CD4-positive, alpha-beta memory T cell (primary cell): ENCODE data around the gene KIDINS220. TPM values are rescaled to one million over a fixed set of nuclear protein-coding genes. Genes with fewer than 3 reads are reported as not detected.

ENCODE experiments used
- CTCF ChIA-PET: fragments of 350-600 bp; sonication (Branson Sonifier 250); formaldehyde crosslinking; loops from one replicate; lab custom pipeline; 2021; ENCODE audit warnings: inconsistent platforms; ENCODE audit not compliant: partially characterized antibody; lab: Charles Lee
- POLR2A ChIA-PET: fragments of 350-600 bp; sonication (Branson Sonifier 250); formaldehyde crosslinking; loops from one replicate; lab custom pipeline; 2021; ENCODE audit not compliant: partially characterized antibody; lab: Charles Lee
- DNase-seq, 5 donors: peaks; one replicate each; pipeline versions ENCODE4 v3.0.0 to v3.0.0-alpha.2; 2020 to 2022; ENCODE audit warnings: mixed read lengths in 1 of 5
- H3K27ac ChIP-seq: one replicate; pipeline ENCODE4 v1.7.0; 2013; ENCODE audit warnings: low read depth, low read length
- H3K27me3 ChIP-seq: 2 replicates; pipeline ENCODE4 v1.7.0; 2013; ENCODE audit warnings: mild to moderate bottlenecking, low read length, moderate library complexity; ENCODE audit not compliant: insufficient read depth
- H3K36me3 ChIP-seq: 2 replicates; pipeline ENCODE4 v1.7.0; 2013; ENCODE audit warnings: mild to moderate bottlenecking, low read length, moderate library complexity; ENCODE audit not compliant: insufficient read depth
- H3K4me1 ChIP-seq: 2 replicates; pipeline ENCODE4 v1.7.0; 2013; ENCODE audit warnings: mild to moderate bottlenecking, low read length, moderate library complexity; ENCODE audit not compliant: insufficient read depth
- H3K4me3 ChIP-seq, 2 donors: one replicate each; pipeline ENCODE4 v1.7.0; 2013; ENCODE audit warnings: low read length in 2 of 2, mild to moderate bottlenecking in 1 of 2
- H3K9me3 ChIP-seq, 2 donors: one replicate each; pipeline ENCODE4 v1.7.0; 2013; ENCODE audit warnings: low read length in 2 of 2, control low read depth in 1 of 2; ENCODE audit not compliant: control insufficient read depth in 1 of 2
- H3K27ac Mint-ChIP-seq, 7 donors: one replicate each; pipeline ENCODE4 v1.8.0; 2020 to 2021; ENCODE audit warnings: mixed read lengths in 7 of 7, mild to moderate bottlenecking in 6 of 7, inconsistent platforms in 3 of 7, moderate library complexity in 3 of 7
- H3K27me3 Mint-ChIP-seq, 2 donors: one replicate each; pipeline ENCODE4 v1.8.0; 2020 to 2021; ENCODE audit warnings: mixed read lengths in 2 of 2
- H3K36me3 Mint-ChIP-seq, 2 donors: one replicate each; pipeline ENCODE4 v1.8.0; 2020 to 2021; ENCODE audit warnings: mixed read lengths in 2 of 2, inconsistent platforms in 1 of 2, mild to moderate bottlenecking in 1 of 2
- H3K4me1 Mint-ChIP-seq, 4 donors: one replicate each; pipeline ENCODE4 v1.8.0; 2020 to 2021; ENCODE audit warnings: mixed read lengths in 4 of 4, mild to moderate bottlenecking in 1 of 4
- H3K4me3 Mint-ChIP-seq, 8 donors: one replicate each; pipeline ENCODE4 v1.8.0; 2020 to 2021; ENCODE audit warnings: mixed read lengths in 8 of 8, mild to moderate bottlenecking in 7 of 8, moderate library complexity in 6 of 8, inconsistent platforms in 3 of 8
- H3K9me3 Mint-ChIP-seq, 8 donors: one replicate each; pipeline ENCODE4 v1.8.0; 2020 to 2021; ENCODE audit warnings: mixed read lengths in 8 of 8, mild to moderate bottlenecking in 5 of 8, inconsistent platforms in 3 of 8, moderate library complexity in 1 of 8
- intact Hi-C: fragments of 100-400 bp; cut with micrococcal nuclease; formaldehyde crosslinking; loops from one replicate; pipeline ENCODE4 v1.15.1; 2023
- polyA plus RNA-seq, 2 donors: library from polyadenylated mRNA; unstranded; fragments of 300-500 nt; fragmentation: Illumina TruSeq; gene quantifications; one replicate each; pipeline ENCODE4 v1.2.3, GENCODE V29; 2021
- total RNA-seq, 2 experiments: library from RNA; stranded (reverse); gene quantifications; one replicate each; pipeline ENCODE4 v1.2.3, GENCODE V29; 2021

The KIDINS220 gene
- total and polyA plus RNA-seq, 4 experiments from 2014 or later: 15.0 to 52.3 (median 39.8) TPM

DNA sequence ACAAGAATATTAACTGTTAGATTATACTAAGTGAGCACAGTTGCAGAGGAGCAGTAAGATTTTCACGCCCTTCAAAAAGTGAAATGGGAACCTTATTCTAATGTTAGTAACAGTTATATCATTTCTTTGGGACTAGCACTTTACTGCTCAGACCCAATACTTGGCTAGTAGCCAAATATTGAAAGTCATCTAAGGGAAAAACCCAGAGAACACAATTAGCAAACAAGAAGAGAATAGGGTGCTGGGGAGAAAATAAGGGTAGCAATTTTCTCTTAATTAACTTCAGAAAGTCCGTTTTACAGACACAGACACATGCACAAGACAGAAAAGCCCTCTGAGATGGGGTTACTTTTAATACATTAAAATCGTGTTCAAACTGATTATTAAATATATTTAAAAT, 83.8 kb downstream of the KIDINS220 start:
- H3K36me3 ChIP-seq: peaks cover 13% of the 10 kb centered on the region
- CTCF ChIA-PET: interaction anchor here (0.7 kb wide), 1 partner anchor 8 kb away, joined by 3 read pairs; no protein-coding TSS in a partner anchor

DNA sequence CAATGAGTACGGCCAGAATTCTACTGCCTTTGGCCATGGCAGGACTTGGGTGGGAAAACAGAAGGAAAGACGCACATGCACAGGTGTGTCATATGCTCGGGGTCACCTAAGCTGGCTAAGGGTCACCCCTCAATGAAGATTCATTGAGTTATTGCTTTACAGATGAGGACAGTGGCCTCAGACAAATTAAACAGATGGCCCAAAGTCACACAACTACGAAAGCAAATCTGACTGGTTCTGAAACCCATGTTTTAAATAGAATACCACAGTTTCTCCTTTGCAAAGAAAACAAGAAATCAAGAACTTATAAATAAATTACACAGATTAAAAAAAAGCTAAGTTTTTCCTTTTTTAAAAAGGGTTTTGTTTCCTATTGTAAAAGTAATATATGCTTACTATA, 85.0 kb downstream of the KIDINS220 start:
- Histone ChIP-seq H3K27me3 (no peaks in the 10 kb centered on the region), H3K36me3 (peaks cover 13% of the 10 kb centered on the region), H3K9me3 (no peaks in the 10 kb centered on the region), H3K4me1 (no peaks in the 10 kb centered on the region), H3K4me3 (no peak overlapping the region), H3K27ac (no peak overlapping the region)
- Mint-ChIP-seq H3K9me3 (peaks cover 0 to 9% (median 5%) of the 10 kb centered on the region in 8 donors), H3K4me3 (no peak overlapping the region), H3K36me3 (peaks cover 32 to 43% of the 10 kb centered on the region in 2 donors), H3K27ac (no peak overlapping the region), H3K27me3 (no peaks in the 10 kb centered on the region), H3K4me1 (peaks cover 0 to 6% (median 3%) of the 10 kb centered on the region in 4 donors)
- DNase-seq: no peak
- CTCF ChIA-PET: no interaction called here
- intact Hi-C loops: no loop called here
- POLR2A ChIA-PET: no interaction called here

More for the DNA sequence above, 83.8 kb downstream of the KIDINS220 start:
- Histone ChIP-seq H3K4me3 (no peak overlapping the region), H3K27ac (no peak overlapping the region), H3K27me3 (no peaks in the 10 kb centered on the region), H3K4me1 (no peaks in the 10 kb centered on the region), H3K9me3 (no peaks in the 10 kb centered on the region)
- Mint-ChIP-seq H3K9me3 (peaks cover 0 to 13% (median 6%) of the 10 kb centered on the region in 8 donors), H3K4me1 (peaks cover 0 to 6% (median 3%) of the 10 kb centered on the region in 4 donors), H3K27ac (peak overlapping the region in 1 of 7 donors; percentile 49), H3K36me3 (peaks cover 37 to 51% of the 10 kb centered on the region in 2 donors), H3K27me3 (no peaks in the 10 kb centered on the region), H3K4me3 (no peak overlapping the region)
- no peak for DNase-seq
- intact Hi-C loops: no loop called here
- POLR2A ChIA-PET: no interaction called here

DNA sequence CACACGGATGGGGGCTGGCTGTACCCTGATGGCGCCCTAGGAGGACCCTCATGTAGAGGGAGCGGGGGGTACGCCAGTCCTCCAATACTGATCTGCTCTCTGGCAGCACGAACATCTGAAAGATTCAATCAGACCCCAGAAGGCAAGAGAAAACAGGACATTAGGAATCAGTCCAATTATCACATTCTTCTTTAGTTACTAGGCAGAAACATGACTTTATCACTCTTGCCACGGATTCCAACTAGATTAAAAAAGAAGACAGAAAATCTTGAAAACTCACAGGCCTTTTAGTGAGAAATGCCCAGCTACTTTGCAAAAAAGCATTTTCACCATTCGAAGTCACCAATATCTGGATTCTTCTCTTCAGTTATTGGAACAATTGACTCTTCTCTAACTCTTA, 87.2 kb downstream of the KIDINS220 start:
- no peaks in the 10 kb centered on the region for H3K4me1 ChIP-seq
- H3K27ac ChIP-seq: no peak overlapping the region
- peaks cover 0 to 4% (median 2%) of the 10 kb centered on the region in 4 donors for H3K4me1 Mint-ChIP-seq
- ChIA-PET CTCF (no interaction called here), POLR2A (no interaction called here)
- H3K36me3 ChIP-seq: peaks cover 13% of the 10 kb centered on the region
- DNase-seq: no peak
- no peaks in the 10 kb centered on the region for H3K27me3 ChIP-seq
- no peak overlapping the region for H3K27ac Mint-ChIP-seq
- intact Hi-C loops: no loop called here
- H3K9me3 Mint-ChIP-seq: no peaks in the 10 kb centered on the region
- H3K9me3 ChIP-seq: no peaks in the 10 kb centered on the region
- no peaks in the 10 kb centered on the region for H3K27me3 Mint-ChIP-seq
- H3K36me3 Mint-ChIP-seq: peaks cover 22 to 39% of the 10 kb centered on the region in 2 donors
- no peak overlapping the region for H3K4me3 Mint-ChIP-seq
- H3K4me3 ChIP-seq: no peak overlapping the region

DNA sequence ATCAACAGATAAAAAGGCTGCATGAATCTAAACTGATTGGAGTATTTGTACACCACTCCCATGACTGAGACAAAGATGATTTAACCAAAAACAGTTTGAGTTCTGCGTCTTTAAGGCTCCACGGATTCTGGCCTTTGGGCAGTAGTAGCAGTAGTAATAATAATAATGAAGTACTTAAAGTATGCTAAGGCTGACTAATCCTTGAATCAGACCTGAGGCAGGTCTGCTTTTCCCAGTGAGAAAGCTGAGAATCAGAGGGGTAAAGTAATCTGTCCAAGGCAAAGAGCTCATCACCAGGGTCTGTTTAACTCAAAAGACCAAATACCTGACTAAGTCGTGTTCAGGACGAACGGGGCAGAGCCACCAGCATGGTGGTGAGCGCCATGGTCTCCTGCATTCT, 94.2 kb downstream of the KIDINS220 start:
- peaks cover 7% of the 10 kb centered on the region for H3K36me3 ChIP-seq

DNA sequence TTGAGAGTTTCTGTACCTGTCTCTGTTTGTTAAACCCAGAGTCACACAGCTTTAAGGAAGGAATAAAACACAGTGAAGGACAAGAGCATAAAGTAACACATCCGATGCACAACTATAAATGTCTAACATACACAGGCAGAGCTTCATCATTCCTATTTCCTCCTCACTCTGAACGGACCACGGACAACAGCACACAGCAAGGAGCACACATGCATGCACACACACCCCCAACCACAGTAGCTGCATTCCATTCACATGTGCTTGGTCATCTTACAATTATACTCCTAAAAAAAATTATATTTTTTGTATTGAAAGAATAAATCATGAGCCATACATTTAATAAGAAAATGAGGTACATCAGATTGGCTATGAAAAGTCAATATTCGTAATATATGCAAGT, 97.3 kb downstream of the KIDINS220 start:
- Mint-ChIP-seq H3K4me3 (no peak overlapping the region), H3K4me1 (peaks cover 0 to 2% (median under 1%) of the 10 kb centered on the region in 4 donors), H3K36me3 (peaks cover 25 to 54% of the 10 kb centered on the region in 2 donors), H3K27me3 (no peaks in the 10 kb centered on the region), H3K27ac (no peak overlapping the region), H3K9me3 (no peaks in the 10 kb centered on the region)
- intact Hi-C loops: no loop called here
- no peaks in the 10 kb centered on the region for H3K27me3 ChIP-seq
- H3K4me3 ChIP-seq: no peak overlapping the region
- CTCF ChIA-PET: no interaction called here
- H3K4me1 ChIP-seq: no peaks in the 10 kb centered on the region
- POLR2A ChIA-PET: no interaction called here
- peaks cover 9% of the 10 kb centered on the region for H3K36me3 ChIP-seq
- DNase-seq: no peak
- H3K27ac ChIP-seq: no peak overlapping the region
- H3K9me3 ChIP-seq: no peaks in the 10 kb centered on the region

More for the DNA sequence above, 94.2 kb downstream of the KIDINS220 start:
- Histone ChIP-seq H3K4me3 (no peak overlapping the region), H3K27ac (no peak overlapping the region), H3K9me3 (no peaks in the 10 kb centered on the region), H3K27me3 (no peaks in the 10 kb centered on the region), H3K4me1 (no peaks in the 10 kb centered on the region)
- H3K27me3 Mint-ChIP-seq: no peaks in the 10 kb centered on the region
- ChIA-PET POLR2A (no interaction called here), CTCF (interaction anchor here (3.9 kb wide), 1 partner anchor 8 kb away, joined by 12 read pairs; no protein-coding TSS in a partner anchor)
- H3K27ac Mint-ChIP-seq: peak overlapping the region in 1 of 7 donors; percentile 17
- no peaks in the 10 kb centered on the region for H3K9me3 Mint-ChIP-seq
- H3K4me1 Mint-ChIP-seq: peaks cover 0 to 2% (median under 1%) of the 10 kb centered on the region in 4 donors
- DNase-seq: no peak
- H3K36me3 Mint-ChIP-seq: peaks cover 25 to 50% of the 10 kb centered on the region in 2 donors
- intact Hi-C loops: no loop called here
- H3K4me3 Mint-ChIP-seq: no peak overlapping the region

DNA sequence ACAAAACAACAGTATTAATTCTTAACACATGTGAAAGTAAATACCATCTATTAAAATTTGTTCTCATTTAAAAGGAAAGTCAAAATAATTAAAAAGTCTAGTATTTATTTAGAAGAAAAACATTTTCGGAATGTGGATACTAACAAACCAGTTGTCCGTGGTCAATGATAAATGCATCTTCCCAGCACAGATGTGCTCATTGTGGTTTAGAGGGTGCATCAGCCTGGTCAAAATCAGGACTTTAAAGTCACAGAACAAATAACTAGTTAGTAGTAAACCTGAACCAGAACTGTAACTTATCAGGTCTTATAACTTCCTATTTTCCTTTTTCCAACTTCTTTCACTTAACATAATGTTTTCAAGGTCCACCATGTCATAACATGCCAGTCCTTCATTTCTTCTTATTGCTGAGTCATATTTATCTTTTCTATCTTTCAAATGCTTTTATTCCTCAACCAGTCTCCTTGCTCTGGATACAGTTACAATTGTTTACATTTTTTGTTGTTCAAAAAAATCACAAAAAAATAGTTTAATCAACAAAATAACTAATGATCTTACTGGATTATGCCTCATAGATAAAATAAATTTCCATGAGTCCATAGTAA, 99.7 kb downstream of the KIDINS220 start:
- Histone ChIP-seq H3K36me3 (peaks cover 29% of the 10 kb centered on the region), H3K4me1 (no peaks in the 10 kb centered on the region), H3K9me3 (no peaks in the 10 kb centered on the region), H3K27ac (no peak overlapping the region), H3K27me3 (no peaks in the 10 kb centered on the region), H3K4me3 (no peak overlapping the region)
- Mint-ChIP-seq H3K4me1 (peaks cover 0 to 2% (median under 1%) of the 10 kb centered on the region in 4 donors), H3K4me3 (no peak overlapping the region), H3K27me3 (no peaks in the 10 kb centered on the region), H3K9me3 (no peaks in the 10 kb centered on the region), H3K36me3 (peaks cover 30 to 59% of the 10 kb centered on the region in 2 donors), H3K27ac (no peak overlapping the region)
- ChIA-PET POLR2A (no interaction called here), CTCF (interaction anchor here (1.9 kb wide), 1 partner anchor 12 kb away, joined by 4 read pairs; no protein-coding TSS in a partner anchor)
- DNase-seq: no peak
- intact Hi-C loops: no loop called here

DNA sequence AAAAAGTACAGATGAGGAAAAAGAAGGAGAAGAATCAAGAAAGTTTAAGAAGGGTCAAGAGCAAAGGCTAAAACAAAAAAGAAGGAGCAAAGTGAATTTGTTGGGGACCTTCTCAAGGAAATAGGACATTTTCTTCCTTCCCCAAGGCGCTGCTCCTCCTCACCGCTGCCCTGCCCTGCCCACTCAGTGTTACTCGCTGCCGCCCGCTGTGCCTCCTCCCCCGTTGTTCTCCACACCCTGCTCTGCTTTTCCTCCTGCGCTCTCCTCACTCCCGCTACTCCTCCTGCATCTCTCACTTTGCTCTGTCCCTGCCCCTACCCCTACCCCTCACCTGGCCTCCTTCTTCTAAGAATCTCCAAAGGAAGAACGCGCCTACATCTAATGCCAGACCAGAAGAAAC, 104.8 kb downstream of the KIDINS220 start:
- Mint-ChIP-seq H3K9me3 (no peaks in the 10 kb centered on the region), H3K36me3 (peaks cover 58 to 77% of the 10 kb centered on the region in 2 donors), H3K4me1 (no peaks in the 10 kb centered on the region), H3K27ac (peak overlapping the region in 2 of 7 donors; percentile 22 to 48), H3K4me3 (no peak overlapping the region), H3K27me3 (no peaks in the 10 kb centered on the region)
- Histone ChIP-seq H3K4me3 (no peak overlapping the region), H3K36me3 (peaks cover 49% of the 10 kb centered on the region), H3K9me3 (no peaks in the 10 kb centered on the region), H3K27me3 (no peaks in the 10 kb centered on the region), H3K27ac (no peak overlapping the region), H3K4me1 (no peaks in the 10 kb centered on the region)
- DNase-seq: no peak
- ChIA-PET POLR2A (no interaction called here), CTCF (interaction anchor here (1.1 kb wide), 1 partner anchor 13 kb away, joined by 3 read pairs; no protein-coding TSS in a partner anchor)
- intact Hi-C loops: no loop called here
